22Rv1 (cell line): ENCODE results near the gene ETFB.

Experiments used
- H3K27ac ChIP-seq: fragments of 450-650 bp; 2 replicates; pipeline ENCODE4 v1.5.1; 2017
- ZFX ChIP-seq: fragments of 450-650 bp; IDR thresholded peaks from 2 replicates; pipeline ENCODE4 v1.6.1; 2017; ENCODE audit warnings: antibody characterized with exemption, borderline replicate concordance
- TF ChIP-seq, protein P1 (sequence below): fragments of 450-650 bp; IDR thresholded peaks from 2 replicates; pipeline ENCODE4 v1.5.1; 2017; ENCODE audit warnings: mild to moderate bottlenecking

The ETFB gene

DNA sequence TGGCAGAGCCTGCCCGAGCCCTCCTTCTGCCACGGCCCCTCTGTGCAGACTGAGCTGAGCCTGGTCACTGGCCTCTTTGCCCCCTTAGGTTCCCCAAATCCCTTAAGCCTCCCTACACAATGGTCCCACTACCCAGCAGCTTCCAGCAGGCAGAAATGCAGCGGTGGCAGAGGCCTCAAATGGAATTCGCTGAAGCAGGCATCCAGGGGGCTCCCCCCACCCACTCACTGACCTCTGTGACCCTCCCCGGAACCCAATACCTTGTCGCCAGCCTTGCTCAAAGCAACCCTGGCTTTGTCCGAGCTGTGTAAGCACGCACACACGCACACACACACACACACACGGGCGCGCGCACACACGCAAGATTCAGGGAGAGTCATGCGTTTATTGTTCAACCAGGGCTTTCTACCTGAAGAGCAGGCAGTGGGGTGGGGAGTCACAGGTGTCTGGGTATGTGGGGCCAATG, 21.8 kb upstream of the ETFB start, which contains the start of gene LIM2:
LIM2 (minus strand) TSS at position 51 of the 466 bp plus-strand sequence. CDS start 531 bp downstream, outside the sequence.
- H3K27ac ChIP-seq = no peak within 1 kb of the TSS
- TF ChIP-seq, protein P1, sequence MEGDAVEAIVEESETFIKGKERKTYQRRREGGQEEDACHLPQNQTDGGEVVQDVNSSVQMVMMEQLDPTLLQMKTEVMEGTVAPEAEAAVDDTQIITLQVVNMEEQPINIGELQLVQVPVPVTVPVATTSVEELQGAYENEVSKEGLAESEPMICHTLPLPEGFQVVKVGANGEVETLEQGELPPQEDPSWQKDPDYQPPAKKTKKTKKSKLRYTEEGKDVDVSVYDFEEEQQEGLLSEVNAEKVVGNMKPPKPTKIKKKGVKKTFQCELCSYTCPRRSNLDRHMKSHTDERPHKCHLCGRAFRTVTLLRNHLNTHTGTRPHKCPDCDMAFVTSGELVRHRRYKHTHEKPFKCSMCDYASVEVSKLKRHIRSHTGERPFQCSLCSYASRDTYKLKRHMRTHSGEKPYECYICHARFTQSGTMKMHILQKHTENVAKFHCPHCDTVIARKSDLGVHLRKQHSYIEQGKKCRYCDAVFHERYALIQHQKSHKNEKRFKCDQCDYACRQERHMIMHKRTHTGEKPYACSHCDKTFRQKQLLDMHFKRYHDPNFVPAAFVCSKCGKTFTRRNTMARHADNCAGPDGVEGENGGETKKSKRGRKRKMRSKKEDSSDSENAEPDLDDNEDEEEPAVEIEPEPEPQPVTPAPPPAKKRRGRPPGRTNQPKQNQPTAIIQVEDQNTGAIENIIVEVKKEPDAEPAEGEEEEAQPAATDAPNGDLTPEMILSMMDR = no peak
- TF ChIP-seq ZFX = no peak

DNA sequence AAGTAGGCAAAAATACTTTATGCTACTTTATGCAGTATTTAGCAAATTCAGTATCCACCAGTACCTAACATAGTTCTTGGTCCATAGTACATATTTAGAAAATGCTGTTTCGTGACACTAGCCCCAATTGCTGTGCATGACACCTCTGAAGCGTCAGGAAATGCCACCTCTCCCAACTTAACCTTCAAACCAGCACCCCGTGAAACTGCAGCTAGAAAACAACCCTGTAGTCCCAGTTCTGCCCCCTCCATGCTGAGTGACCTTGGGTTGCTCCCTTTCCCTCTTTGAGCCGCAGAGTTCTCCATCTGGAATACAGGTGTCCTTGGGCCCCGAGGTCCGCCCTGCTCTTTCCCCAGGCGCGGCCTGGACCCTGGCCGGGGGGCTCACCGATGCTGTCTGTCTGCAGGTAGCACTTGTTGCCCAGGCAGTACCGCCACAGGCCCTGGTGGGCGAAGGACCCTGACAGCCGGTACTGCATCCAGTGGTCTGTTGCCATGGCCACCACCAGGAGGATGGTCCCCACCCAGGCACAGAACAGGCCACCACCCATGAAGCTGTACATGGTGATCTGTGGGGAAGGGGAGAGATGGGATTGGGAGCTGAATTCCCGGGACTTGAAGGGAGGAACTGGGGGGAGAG, 20.8 kb upstream of the ETFB start:
- H3K27ac ChIP-seq = no peak overlapping the region
- TF ChIP-seq, protein P1 = no peak
- no peak for TF ChIP-seq ZFX

GRCh38 chr19:51382004-51382403, 15.8 kb upstream of the ETFB start:
- no peak overlapping the region for H3K27ac ChIP-seq
- TF ChIP-seq, protein P1 = no peak

DNA sequence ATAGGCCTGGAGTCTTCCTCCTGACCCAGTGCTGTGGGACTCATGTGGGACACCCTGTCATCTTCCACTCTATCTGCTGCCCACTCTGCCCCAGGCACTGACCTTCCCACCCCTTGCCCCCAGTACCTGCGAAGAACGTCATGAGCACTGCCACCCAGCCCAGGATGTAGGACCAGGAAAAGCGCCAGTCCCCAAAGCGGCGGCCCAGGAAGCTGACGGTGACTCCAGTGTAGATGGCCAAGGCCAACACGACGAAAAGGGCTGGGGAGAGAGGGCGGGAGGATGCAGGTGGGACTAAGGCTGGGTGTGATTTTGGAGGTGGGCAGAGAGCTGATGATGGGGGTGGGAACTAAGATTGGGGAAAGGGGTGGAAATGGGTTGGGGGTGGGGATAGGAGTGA, 14.2 kb upstream of the ETFB start:
- no peak overlapping the region for H3K27ac ChIP-seq
- no peak for TF ChIP-seq ZFX
- TF ChIP-seq, protein P1 = no peak

DNA sequence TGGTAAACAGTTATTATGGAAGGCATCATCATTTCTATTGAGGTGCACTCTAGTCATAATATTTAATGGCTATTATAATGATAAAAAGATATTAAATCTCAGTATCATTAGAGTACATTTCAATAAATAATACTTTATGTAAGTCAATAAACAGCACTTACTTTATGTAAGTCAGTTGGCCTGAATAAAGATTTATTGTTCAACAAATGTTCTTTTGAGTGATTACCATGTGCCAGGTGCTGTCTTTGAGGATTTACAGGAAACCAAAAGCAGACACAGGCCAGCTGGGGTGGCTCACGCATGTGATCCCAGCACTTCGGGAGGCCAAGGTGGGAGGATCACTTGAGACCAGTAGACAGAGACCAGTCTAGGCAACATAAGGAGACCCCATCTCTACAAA, 11.2 kb upstream of the ETFB start:
- H3K27ac ChIP-seq = no peak overlapping the region
- TF ChIP-seq, protein P1 = no peak
- no peak for TF ChIP-seq ZFX

- TF ChIP-seq, protein P1 = no peak
- TF ChIP-seq ZFX = no peak
- no peak overlapping the region for H3K27ac ChIP-seq
Measured at GRCh38 chr19:51375504-51376221, 9.5 kb upstream of the ETFB start.
